Stimulated activated naive CD4-positive, alpha-beta T cell (primary cell): ENCODE results near the gene CASS4.
"Not testable (repeated sequence)": the region's sequence is repeated elsewhere in the genome, so short reads cannot be mapped to it uniquely, and the experiment has no call there.

ENCODE experiments used
- DNase-seq, 6 experiments: peaks; one replicate each; lab custom pipeline; 2025; lab: John Stamatoyannopoulos, UW

The CASS4 gene

GRCh38 chr20:56411759-56412472 is at the start of gene CASS4:
CASS4 (plus strand) TSS chr20:56412260; CDS start chr20:56412459, 199 bp downstream.
- DNase-seq: peak in 5 of 6 experiments; percentile 20 to 81 (median 72)

GRCh38 chr20:56362833-56363413 is 49.1 kb upstream of the CASS4 start:
- no peak for DNase-seq

- no peak for DNase-seq
Observed at GRCh38 chr20:56363491-56363890, 48.6 kb upstream of the CASS4 start.

- DNase-seq: no peak
Observed at GRCh38 chr20:56368351-56369134, 43.5 kb upstream of the CASS4 start.

- no peak for DNase-seq
Observed at GRCh38 chr20:56369179-56369578, 42.9 kb upstream of the CASS4 start.

GRCh38 chr20:56371977-56372376 is 40.1 kb upstream of the CASS4 start:
- DNase-seq: no peak

GRCh38 chr20:56372850-56373249 is 39.2 kb upstream of the CASS4 start:
- DNase-seq: no peak

- no peak for DNase-seq
Observed at GRCh38 chr20:56373942-56374341, 38.1 kb upstream of the CASS4 start.

GRCh38 chr20:56376331-56376730 is 35.7 kb upstream of the CASS4 start:
- DNase-seq: no peak

- DNase-seq: no peak
Observed at GRCh38 chr20:56378386-56378785, 33.7 kb upstream of the CASS4 start.

GRCh38 chr20:56380375-56380774 is 31.7 kb upstream of the CASS4 start:
- DNase-seq: no peak

- DNase-seq: no peak
Observed at GRCh38 chr20:56381501-56381900, 30.6 kb upstream of the CASS4 start.

GRCh38 chr20:56382696-56383095 is 29.4 kb upstream of the CASS4 start:
- no peak for DNase-seq

- no peak for DNase-seq
Observed at GRCh38 chr20:56383334-56383733, 28.7 kb upstream of the CASS4 start.

- DNase-seq: no peak
Observed at GRCh38 chr20:56385130-56385529, 26.9 kb upstream of the CASS4 start.

GRCh38 chr20:56386219-56386618 is 25.8 kb upstream of the CASS4 start:
- no peak for DNase-seq

GRCh38 chr20:56388882-56389281 is 23.2 kb upstream of the CASS4 start:
- DNase-seq: no peak

- no peak for DNase-seq
Observed at GRCh38 chr20:56389807-56390206, 22.3 kb upstream of the CASS4 start.

- DNase-seq: not testable (repeated sequence)
Observed at GRCh38 chr20:56390396-56390795, 21.7 kb upstream of the CASS4 start.

GRCh38 chr20:56391037-56391436 is 21.0 kb upstream of the CASS4 start:
- DNase-seq: no peak

GRCh38 chr20:56391596-56392131 is 20.4 kb upstream of the CASS4 start:
- no peak for DNase-seq

- peak; percentile 97 to 99 (median 99) for DNase-seq
Observed at GRCh38 chr20:56392132-56392880, 19.8 kb upstream of the CASS4 start, which contains the start of the genes AURKA and CSTF1. AURKA (minus strand) TSS chr20:56392215; CDS start chr20:56388197, 4,018 bp downstream. CSTF1 (plus strand) TSS chr20:56392645; CDS start chr20:56395553, 2,908 bp downstream.
